Sigmoid colon (tissue), 4 donors: Measurements from ENCODE around the gene CAP2.

Source experiments
- POLR2A ChIP-seq, 2 donors: fragments of 450-650 bp; IDR thresholded peaks; one replicate each; pipeline ENCODE4 v1.6.1; 2016; ENCODE audit warnings: antibody characterized with exemption in 2 of 2, mild to moderate bottlenecking in 2 of 2, moderate library complexity in 2 of 2
- POLR2AphosphoS5 ChIP-seq, 4 donors: sonication (generic); formaldehyde crosslinking; IDR thresholded peaks; one replicate each; pipeline ENCODE4 v1.6.1; 2017; ENCODE audit warnings: antibody characterized with exemption in 4 of 4
- TF ChIP-seq, protein P1 (sequence below), 4 experiments: fragments of 450-650 bp in 3 of 4; fragments of 200-600 bp in 1 of 4; IDR thresholded peaks; one replicate each; pipeline ENCODE4 v1.5.1; 2016 to 2019; ENCODE audit warnings: antibody characterized with exemption in 4 of 4, mild to moderate bottlenecking in 3 of 4, moderate library complexity in 2 of 4

DNA sequence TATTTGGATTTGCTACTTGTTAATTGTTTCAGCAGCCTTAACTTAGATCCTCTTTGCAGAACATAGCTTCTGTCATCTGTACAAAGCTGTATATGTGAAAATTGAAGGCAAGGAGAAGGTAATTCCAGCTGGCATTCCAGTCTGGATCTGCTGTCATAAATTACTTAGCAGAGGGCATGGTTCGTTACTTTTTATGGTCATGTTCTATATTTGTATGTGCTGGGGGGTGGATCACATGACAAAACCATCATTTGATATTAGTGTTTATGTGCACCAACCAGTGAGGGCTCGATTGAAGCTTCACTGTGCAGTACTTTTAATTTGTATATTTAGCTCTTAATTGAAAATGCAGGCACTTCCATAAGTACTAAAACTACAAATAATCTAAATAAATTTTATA lies 80.2 kb downstream of the CAP2 start:
- TF ChIP-seq, protein P1, sequence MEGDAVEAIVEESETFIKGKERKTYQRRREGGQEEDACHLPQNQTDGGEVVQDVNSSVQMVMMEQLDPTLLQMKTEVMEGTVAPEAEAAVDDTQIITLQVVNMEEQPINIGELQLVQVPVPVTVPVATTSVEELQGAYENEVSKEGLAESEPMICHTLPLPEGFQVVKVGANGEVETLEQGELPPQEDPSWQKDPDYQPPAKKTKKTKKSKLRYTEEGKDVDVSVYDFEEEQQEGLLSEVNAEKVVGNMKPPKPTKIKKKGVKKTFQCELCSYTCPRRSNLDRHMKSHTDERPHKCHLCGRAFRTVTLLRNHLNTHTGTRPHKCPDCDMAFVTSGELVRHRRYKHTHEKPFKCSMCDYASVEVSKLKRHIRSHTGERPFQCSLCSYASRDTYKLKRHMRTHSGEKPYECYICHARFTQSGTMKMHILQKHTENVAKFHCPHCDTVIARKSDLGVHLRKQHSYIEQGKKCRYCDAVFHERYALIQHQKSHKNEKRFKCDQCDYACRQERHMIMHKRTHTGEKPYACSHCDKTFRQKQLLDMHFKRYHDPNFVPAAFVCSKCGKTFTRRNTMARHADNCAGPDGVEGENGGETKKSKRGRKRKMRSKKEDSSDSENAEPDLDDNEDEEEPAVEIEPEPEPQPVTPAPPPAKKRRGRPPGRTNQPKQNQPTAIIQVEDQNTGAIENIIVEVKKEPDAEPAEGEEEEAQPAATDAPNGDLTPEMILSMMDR (IDR thresholded peaks at IDR 0.05): no peak
- peak; percentile 43 to 89 (median 82) for TF ChIP-seq POLR2AphosphoS5 (IDR thresholded peaks at IDR 0.05)
- TF ChIP-seq POLR2A (IDR thresholded peaks at IDR 0.05): no peak
